Right lobe of liver (tissue), 4 donors: Measurements from ENCODE around the gene CHMP6.

Experiments used
- POLR2A ChIP-seq: fragments of 450-650 bp; IDR thresholded peaks from one replicate; pipeline ENCODE4 v1.6.1; 2017; ENCODE audit warnings: antibody characterized with exemption, mild to moderate bottlenecking
- TF ChIP-seq, protein P1 (sequence below), 4 donors: fragments of 200-600 bp in 3 of 4; fragments of 450-650 bp in 1 of 4; IDR thresholded peaks; one replicate each; pipeline versions ENCODE4 v1.5.1 to v1.8.0; 2016 to 2022; ENCODE audit warnings: antibody characterized with exemption in 4 of 4, mild to moderate bottlenecking in 2 of 4
- donor health status: DM: no; HTN: no; CAD: no.
- donor health status: DM: no; HTN: no; CAD: no.
- donor health status: DM: no; HTN: yes; CAD: no.

DNA sequence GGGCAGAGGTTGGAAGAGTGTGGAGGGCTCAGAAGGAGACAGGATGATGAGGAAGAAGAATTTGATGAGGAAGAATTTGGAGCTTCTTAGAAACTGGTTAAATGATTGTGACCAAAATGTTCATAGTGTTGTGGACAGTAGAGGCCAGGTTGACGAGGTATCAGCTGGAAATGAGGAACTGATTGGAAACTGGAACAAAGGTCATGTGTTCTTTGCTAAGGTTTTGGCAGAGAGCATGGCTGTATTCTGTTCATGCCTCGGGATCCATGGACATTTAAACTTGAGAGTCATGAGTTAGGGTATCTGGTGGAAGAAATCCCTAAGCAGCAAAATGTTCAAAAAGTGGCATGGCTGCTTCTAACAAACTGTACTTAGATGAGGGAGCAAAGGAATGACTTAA is 19.3 kb downstream of the CHMP6 start:
- TF ChIP-seq POLR2A = no peak
- TF ChIP-seq, protein P1, sequence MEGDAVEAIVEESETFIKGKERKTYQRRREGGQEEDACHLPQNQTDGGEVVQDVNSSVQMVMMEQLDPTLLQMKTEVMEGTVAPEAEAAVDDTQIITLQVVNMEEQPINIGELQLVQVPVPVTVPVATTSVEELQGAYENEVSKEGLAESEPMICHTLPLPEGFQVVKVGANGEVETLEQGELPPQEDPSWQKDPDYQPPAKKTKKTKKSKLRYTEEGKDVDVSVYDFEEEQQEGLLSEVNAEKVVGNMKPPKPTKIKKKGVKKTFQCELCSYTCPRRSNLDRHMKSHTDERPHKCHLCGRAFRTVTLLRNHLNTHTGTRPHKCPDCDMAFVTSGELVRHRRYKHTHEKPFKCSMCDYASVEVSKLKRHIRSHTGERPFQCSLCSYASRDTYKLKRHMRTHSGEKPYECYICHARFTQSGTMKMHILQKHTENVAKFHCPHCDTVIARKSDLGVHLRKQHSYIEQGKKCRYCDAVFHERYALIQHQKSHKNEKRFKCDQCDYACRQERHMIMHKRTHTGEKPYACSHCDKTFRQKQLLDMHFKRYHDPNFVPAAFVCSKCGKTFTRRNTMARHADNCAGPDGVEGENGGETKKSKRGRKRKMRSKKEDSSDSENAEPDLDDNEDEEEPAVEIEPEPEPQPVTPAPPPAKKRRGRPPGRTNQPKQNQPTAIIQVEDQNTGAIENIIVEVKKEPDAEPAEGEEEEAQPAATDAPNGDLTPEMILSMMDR (IDR thresholded peaks at IDR 0.05) = no peak
